DND-41 (cell line): ENCODE data around the gene TBXA2R.

Experiments
- CTCF ChIP-seq: IDR thresholded peaks from 2 replicates; pipeline ENCODE4 v1.5.1; 2012; ENCODE audit warnings: borderline replicate concordance, low read length, moderate library complexity, mild to moderate bottlenecking; ENCODE audit not compliant: poor library complexity, severe bottlenecking; ENCODE audit errors: extremely low read depth
- EZH2 ChIP-seq: IDR thresholded peaks from 3 replicates; pipeline ENCODE4 v1.6.1; 2012; ENCODE audit warnings: borderline replicate concordance, low read depth, mild to moderate bottlenecking, moderate library complexity, low read length, inconsistent platforms; ENCODE audit not compliant: severe bottlenecking

GRCh38 chr19:3615524-3616135 is 9.0 kb upstream of the TBXA2R start:
- TF ChIP-seq CTCF (no peak), EZH2 (no peak)
